Measurements from ENCODE around the gene ZNRF2. TPM values are rescaled to one million over a fixed set of nuclear protein-coding genes. Genes with fewer than 3 reads are reported as not detected.

The ZNRF2 gene
- total and polyA plus RNA-seq, 10 of the 15 experiments (the other 5 are each of a cell fraction or from before 2014, with no cell fraction given), result 1.2 to 20.4 (median 9.5) TPM

- peaks cover 5% of the 10 kb centered on the region; the same call in 2 of the 3 replicates for H3K9me3 ChIP-seq (replicated peaks; ENCODE audit: control insufficient read depth, insufficient read depth, low read length)
- no peaks in the 10 kb centered on the region for H4K20me1 ChIP-seq (ENCODE audit: control insufficient read depth, insufficient read depth)
- 75% methylated on average over 3 of the region's 3 CpGs for WGBS (ENCODE audit: insufficient coverage, insufficient replicate concordance, low lambda C conversion rate, missing lambda C conversion rate)
- POLR2A ChIA-PET, result interaction anchor here (0.6 to 4.0 kb wide), 5 partner anchors 8 to 174 kb away, joined by 3 to 19 read pairs (median 7); no protein-coding TSS in a partner anchor
- RAD21 ChIA-PET (ENCODE audit: unreplicated experiment), result interaction anchor here (0.7 to 7.2 kb wide), 13 partner anchors 7 to 166 kb away, joined by 3 to 54 read pairs (median 4); no protein-coding TSS in a partner anchor
- peaks cover 24% of the 10 kb centered on the region for H3K79me2 ChIP-seq (ENCODE audit: control insufficient read depth, insufficient read depth, low read length)
- H2AFZ ChIP-seq (ENCODE audit: control insufficient read depth, low read depth, low read length), result no peak overlapping the region
- no peak for DNase-seq (ENCODE audit: low read depth, low spot score)
- TF ChIP-seq MTA2 (IDR thresholded peaks at IDR 0.05; ENCODE audit: low read depth) (no peak), BCL11A (IDR thresholded peaks at IDR 0.05; ENCODE audit: low read depth, low read length) (no peak), FOXK2 (IDR thresholded peaks at IDR 0.05) (no peak), PRDM15 (CRISPR knock-in tag; IDR thresholded peaks at IDR 0.05) (no peak), CBFB (IDR thresholded peaks at IDR 0.05; ENCODE audit: low read depth) (no peak), RCOR1 (conservative IDR thresholded peaks at IDR 0.05; ENCODE audit: low read depth, low read length) (no peak), NFYA (IDR thresholded peaks at IDR 0.05; ENCODE audit: borderline replicate concordance, low read depth, low read length) (no peak), DPF2 (IDR thresholded peaks at IDR 0.05) (no peak), NRF1 (conservative IDR thresholded peaks at IDR 0.05; ENCODE audit: low read depth, low read length) (no peak), POLR2AphosphoS2 (IDR thresholded peaks at IDR 0.05; ENCODE audit: low read depth, low read length) (no peak), POU2F2 (IDR thresholded peaks at IDR 0.05; ENCODE audit: borderline replicate concordance, low read depth, low read length) (no peak), GATAD2B (conservative IDR thresholded peaks at IDR 0.05; ENCODE audit: low read depth) (no peak)
- TF ChIP-seq, protein P1, sequence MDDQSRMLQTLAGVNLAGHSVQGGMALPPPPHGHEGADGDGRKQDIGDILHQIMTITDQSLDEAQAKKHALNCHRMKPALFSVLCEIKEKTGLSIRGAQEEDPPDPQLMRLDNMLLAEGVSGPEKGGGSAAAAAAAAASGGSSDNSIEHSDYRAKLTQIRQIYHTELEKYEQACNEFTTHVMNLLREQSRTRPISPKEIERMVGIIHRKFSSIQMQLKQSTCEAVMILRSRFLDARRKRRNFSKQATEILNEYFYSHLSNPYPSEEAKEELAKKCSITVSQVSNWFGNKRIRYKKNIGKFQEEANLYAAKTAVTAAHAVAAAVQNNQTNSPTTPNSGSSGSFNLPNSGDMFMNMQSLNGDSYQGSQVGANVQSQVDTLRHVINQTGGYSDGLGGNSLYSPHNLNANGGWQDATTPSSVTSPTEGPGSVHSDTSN (IDR thresholded peaks at IDR 0.05; ENCODE audit: insufficient replicate concordance, low read depth, low read length), result no peak
- TF ChIP-seq, protein P2, sequence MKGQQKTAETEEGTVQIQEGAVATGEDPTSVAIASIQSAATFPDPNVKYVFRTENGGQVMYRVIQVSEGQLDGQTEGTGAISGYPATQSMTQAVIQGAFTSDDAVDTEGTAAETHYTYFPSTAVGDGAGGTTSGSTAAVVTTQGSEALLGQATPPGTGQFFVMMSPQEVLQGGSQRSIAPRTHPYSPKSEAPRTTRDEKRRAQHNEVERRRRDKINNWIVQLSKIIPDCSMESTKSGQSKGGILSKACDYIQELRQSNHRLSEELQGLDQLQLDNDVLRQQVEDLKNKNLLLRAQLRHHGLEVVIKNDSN (IDR thresholded peaks at IDR 0.05; ENCODE audit: borderline replicate concordance, extremely low read length, insufficient read depth, low read depth, low read length), result no peak
- ATAC-seq, result no peak; the same call in 2 of the 3 replicates
- in situ Hi-C loops (cut with MboI), result no loop called here
- H3K4me2 ChIP-seq (ENCODE audit: control insufficient read depth, insufficient read depth), result no peak overlapping the region
- SMC1A ChIA-PET (ENCODE audit: uncharacterized antibody, unreplicated experiment), result interaction anchor here (1.0 to 12.8 kb wide), 11 partner anchors 8 to 52 kb away, joined by 3 to 181 read pairs (median 7); no protein-coding TSS in a partner anchor
- intact Hi-C loops (cut with micrococcal nuclease; ENCODE audit: unreplicated experiment), result loop anchor here (2.0 kb wide), 1 partner anchor 45 kb away; the partner anchor contains the start of gene ZNRF2
- CTCF ChIA-PET, result interaction anchor here (1.3 to 2.8 kb wide), 6 partner anchors 7 to 54 kb away, joined by 4 to 16 read pairs (median 10); no protein-coding TSS in a partner anchor
- FAIRE-seq, result no peak
- H3K4me1 ChIP-seq (ENCODE audit: control insufficient read depth, insufficient read depth, low read length), result peaks cover 20% of the 10 kb centered on the region
- no peak overlapping the region for H3K27ac ChIP-seq (ENCODE audit: control insufficient read depth, insufficient read depth)
- H3K27me3 ChIP-seq (replicated peaks in 1 of 2; ENCODE audit: control insufficient read depth in 2 of 2, insufficient read depth in 2 of 2, low read length in 1 of 2), result no peaks in the 10 kb centered on the region
- no peak overlapping the region for H3K4me3 ChIP-seq
- H3K9ac ChIP-seq (ENCODE audit: control insufficient read depth, insufficient read depth, low read length), result no peak overlapping the region
- no TSS peak for BruUV-seq (replicated peaks)
- H3K36me3 ChIP-seq (ENCODE audit: control insufficient read depth in 2 of 2, insufficient read depth in 2 of 2, low read length in 1 of 2), result no peaks in the 10 kb centered on the region
Measured at GRCh38 chr7:30329716-30330115, 45.3 kb downstream of the ZNRF2 start.

Data from GM12878 (cell line).